IPS-18c (cell line): ENCODE results near the gene TBC1D23.
A peak's percentile ranks its signal among the peaks of the same experiment; 100 is the strongest.
"Not testable (repeated sequence)": the region's sequence is repeated elsewhere in the genome, so short reads cannot be mapped to it uniquely, and the experiment has no call there.

Experiments
- H3K4me3 ChIP-seq: 2 replicates; pipeline ENCODE4 v1.7.0; 2013; ENCODE audit warnings: low read depth, mild to moderate bottlenecking, low read length, moderate library complexity; ENCODE audit not compliant: insufficient read depth
- H3K9me3 ChIP-seq: one replicate; pipeline ENCODE4 v1.6.1; 2013; ENCODE audit warnings: mild to moderate bottlenecking, low read length, moderate library complexity; ENCODE audit not compliant: control insufficient read depth, insufficient read depth

TBC1D23 gene

GRCh38 chr3:100260685-100261484 lies at the start of gene TBC1D23:
Gene TBC1D23 (plus strand): TSS chr3:100260992. CDS start chr3:100261019, 27 bp downstream.
- Histone ChIP-seq H3K4me3 (peak within 1 kb of the TSS; percentile 89), H3K9me3 (no peaks in the 10 kb centered on the region)

DNA sequence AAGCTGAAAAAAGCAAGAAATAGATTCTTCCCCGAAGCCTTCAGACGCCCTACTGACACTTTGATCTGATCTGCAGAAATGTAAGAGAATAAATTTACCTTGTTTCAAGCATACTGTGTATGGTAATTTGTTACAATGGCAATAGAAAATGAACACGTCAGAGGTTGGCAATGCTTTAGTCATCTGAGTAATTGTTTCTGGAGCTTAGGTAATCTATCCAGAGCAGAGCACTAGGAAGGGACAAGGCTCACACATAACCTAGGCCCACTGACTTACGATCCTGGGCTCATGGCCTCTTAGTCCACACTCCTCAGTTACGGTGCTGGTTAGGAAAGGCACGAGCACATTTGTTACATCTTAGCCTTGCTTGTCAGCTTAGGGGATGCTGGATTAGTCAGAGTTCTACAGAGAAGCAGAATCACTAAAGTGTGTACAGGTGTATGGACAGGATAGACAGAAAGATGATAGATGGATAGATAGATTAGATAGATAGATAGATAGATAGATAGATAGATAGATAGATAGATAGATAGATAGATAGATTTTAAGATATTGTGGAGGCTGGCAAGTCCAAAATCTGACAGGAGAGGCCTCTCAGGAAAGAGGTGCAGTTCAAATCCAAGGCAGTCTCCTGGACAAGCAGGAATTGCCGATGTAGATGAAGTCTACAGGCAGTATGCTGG lies 46.8 kb upstream of the TBC1D23 start:
- H3K4me3 ChIP-seq = no peak overlapping the region
- H3K9me3 ChIP-seq = no peaks in the 10 kb centered on the region

DNA sequence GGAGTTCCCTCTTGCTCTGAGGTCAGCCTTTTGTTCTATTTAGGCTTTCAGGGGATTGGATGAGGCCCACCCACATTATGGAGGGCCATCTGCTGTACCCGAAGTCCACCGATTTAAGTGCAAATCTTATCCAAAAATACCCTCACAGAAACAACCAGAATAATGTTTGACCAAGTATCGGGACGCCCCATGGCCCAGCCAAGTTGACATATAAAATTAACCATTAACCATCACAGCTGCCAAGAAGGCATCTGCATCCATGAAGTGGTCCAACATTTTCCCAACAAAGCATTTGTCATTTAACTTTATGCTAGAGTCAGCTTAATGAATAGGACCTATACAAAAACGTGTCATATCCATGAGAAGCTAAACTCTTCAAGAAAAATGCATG lies 46.2 kb upstream of the TBC1D23 start:
- no peak overlapping the region for H3K4me3 ChIP-seq
- H3K9me3 ChIP-seq = no peaks in the 10 kb centered on the region

DNA sequence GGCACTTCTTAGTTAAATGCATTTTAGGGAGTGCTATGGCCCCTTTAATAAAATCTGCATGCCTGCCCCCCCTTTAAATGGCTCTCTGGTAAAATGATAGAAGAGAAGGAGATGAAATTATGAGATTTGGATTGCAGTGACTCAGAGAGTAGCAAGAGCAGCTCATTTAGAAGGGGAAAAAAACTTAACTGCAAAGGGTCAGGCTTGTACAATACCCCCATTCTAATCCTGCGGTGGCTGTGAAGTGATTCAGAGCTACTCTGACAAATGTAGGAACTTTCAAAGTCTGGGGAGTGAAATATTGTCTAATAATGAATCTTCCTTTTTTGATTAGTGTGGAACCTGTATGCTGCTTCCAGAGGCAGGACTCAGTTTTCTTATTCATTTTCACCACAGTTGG lies 44.1 kb upstream of the TBC1D23 start:
- no peak overlapping the region for H3K4me3 ChIP-seq
- no peaks in the 10 kb centered on the region for H3K9me3 ChIP-seq

- H3K9me3 ChIP-seq = no peaks in the 10 kb centered on the region
- H3K4me3 ChIP-seq = no peak overlapping the region
These were observed 39.6 kb upstream of the TBC1D23 start for GRCh38 chr3:100221159-100221558.

GRCh38 chr3:100225193-100225592 lies 35.6 kb upstream of the TBC1D23 start:
- Histone ChIP-seq H3K9me3 (no peaks in the 10 kb centered on the region), H3K4me3 (no peak overlapping the region)

- Histone ChIP-seq H3K4me3 (no peak overlapping the region), H3K9me3 (no peaks in the 10 kb centered on the region)
These were observed 34.9 kb upstream of the TBC1D23 start for GRCh38 chr3:100225883-100226282.

GRCh38 chr3:100226712-100227429 lies 33.9 kb upstream of the TBC1D23 start:
- no peak overlapping the region for H3K4me3 ChIP-seq
- no peaks in the 10 kb centered on the region for H3K9me3 ChIP-seq

DNA sequence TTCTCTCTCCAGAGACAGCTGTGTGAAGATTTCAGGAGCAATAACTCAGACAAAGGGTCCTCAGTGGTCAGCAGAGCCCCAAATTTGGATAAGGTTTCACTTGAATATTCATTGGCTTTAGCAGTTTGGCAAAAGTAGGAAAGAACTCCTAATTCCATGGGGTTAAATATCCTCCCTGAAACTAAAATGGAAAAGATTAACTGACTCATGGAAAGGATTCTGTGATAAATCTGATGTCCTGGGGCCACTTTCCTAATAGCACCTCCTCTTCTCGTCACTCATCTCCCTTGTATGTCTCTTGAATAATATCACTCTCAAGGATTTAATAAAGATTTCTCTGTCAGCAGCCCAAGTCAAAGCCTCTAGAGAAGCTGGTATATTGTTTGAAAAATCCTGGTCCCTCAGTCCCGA lies 33.3 kb upstream of the TBC1D23 start:
- Histone ChIP-seq H3K9me3 (no peaks in the 10 kb centered on the region), H3K4me3 (no peak overlapping the region)

DNA sequence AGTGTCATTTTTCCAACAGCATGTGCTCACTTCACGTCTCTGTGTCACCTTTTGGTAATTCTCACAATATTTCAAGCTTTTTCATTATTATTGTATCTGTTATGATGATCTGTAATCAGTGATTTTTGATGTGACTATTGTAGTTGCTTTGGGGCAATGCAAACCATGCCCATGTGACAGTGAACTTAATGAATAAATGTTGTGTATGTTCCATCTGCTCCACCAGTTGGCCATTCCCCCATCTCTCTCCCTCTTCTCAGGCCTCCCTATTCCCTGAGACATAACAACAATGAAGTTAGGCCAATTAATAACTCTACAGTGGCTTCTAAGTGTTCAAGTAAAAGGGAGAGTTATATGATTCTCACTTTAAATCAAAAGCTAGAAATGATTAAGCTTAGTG lies 32.5 kb upstream of the TBC1D23 start:
- H3K9me3 ChIP-seq = no peaks in the 10 kb centered on the region

DNA sequence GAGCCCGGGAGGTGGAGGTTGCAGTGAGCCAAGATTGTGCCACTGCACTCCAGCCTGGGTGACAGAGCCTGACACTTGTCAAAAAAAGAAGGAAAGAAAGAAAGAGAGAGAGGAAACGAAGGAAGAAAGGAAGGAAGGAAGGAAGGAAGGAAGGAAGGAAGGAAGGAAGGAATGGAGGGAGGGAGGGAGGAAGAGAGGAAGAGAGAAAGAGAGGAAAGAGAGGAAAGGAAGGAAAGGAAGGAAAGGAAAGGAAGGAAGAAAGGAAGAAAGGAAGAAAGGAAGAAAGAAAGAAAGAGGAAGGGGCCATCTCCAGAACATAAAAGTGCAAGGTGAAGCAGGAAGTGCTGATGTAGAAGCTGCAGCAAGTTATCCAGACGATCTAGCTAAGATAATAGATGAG lies 31.6 kb upstream of the TBC1D23 start:
- not testable (repeated sequence) for H3K4me3 ChIP-seq, H3K9me3 ChIP-seq

More for the DNA sequence above, 32.5 kb upstream of the TBC1D23 start:
- H3K4me3 ChIP-seq = no peak overlapping the region

GRCh38 chr3:100230710-100231109 lies 30.1 kb upstream of the TBC1D23 start:
- no peak overlapping the region for H3K4me3 ChIP-seq
- H3K9me3 ChIP-seq = no peaks in the 10 kb centered on the region

GRCh38 chr3:100231668-100232067 lies 29.1 kb upstream of the TBC1D23 start:
- Histone ChIP-seq H3K9me3 (no peaks in the 10 kb centered on the region), H3K4me3 (no peak overlapping the region)

- H3K9me3 ChIP-seq = peaks cover 1% of the 10 kb centered on the region
- H3K4me3 ChIP-seq = no peak overlapping the region
These were observed 26.4 kb upstream of the TBC1D23 start for GRCh38 chr3:100234364-100234763.

DNA sequence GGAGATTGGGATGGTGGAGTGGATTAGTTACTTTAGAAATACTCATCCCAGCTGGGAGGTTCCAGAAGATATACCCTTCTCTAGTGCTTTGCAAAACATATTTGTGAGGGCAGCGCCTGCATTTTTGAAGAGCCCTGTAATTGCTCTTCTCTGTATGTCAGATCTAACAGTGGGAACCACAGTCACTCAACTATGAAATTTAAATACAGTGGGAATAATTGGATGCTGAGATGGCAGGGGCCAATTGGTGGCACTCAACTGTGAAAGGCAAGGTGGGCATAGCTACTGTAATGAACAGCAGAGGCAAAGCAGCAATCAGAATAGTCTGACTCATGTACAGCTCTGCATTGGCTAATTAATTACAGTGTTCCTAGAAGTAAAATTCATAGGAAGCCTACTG lies 22.2 kb upstream of the TBC1D23 start:
- Histone ChIP-seq H3K9me3 (peaks cover 2% of the 10 kb centered on the region), H3K4me3 (no peak overlapping the region)

GRCh38 chr3:100242471-100242870 lies 18.3 kb upstream of the TBC1D23 start:
- H3K4me3 ChIP-seq, H3K9me3 ChIP-seq: not testable (repeated sequence)

DNA sequence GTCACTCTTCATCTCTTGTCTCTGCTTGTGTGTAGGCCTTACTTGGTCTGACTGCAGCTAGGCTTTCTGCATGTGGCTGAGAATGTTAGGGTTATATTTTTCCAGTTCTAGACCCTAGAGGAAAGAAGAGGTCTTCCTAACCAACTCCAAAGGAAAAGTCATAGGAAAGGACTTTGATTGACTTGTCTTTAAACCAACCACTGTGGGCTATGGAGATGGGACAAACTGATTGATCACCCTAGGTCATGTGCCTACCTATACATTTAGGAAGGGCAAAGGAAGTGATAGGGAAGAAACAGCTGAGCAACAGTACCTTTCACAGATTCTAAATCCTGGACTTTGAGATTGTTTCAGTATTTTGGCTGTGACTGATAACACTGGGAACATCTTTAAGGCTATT lies 16.5 kb upstream of the TBC1D23 start:
- Histone ChIP-seq H3K4me3 (no peak overlapping the region), H3K9me3 (peaks cover 2% of the 10 kb centered on the region)

DNA sequence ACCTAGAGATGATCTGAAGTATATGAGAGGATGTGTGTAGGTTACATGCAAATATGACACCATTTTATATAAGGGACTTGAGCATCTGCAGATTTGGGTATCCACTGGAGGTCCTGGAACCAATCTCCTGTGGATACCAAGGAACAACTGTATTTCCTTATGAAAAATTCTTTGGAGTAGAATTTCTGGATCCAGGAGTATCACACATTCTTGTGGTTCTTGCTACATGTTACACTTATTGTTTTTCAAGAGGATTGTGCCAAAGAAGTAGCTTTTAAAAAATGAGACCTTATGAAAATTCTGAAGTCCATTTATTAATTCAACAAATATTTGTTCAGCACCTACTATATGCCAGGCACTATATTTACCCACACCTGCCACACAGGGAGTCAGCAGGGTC lies 15.7 kb upstream of the TBC1D23 start:
- no peaks in the 10 kb centered on the region for H3K9me3 ChIP-seq
- no peak overlapping the region for H3K4me3 ChIP-seq
